ENCODE data around the gene NDUFS3.
A peak's percentile ranks its signal among the peaks of the same experiment; 100 is the strongest.

The NDUFS3 gene

GRCh38 chr11:47609675-47610074 lies 30.8 kb downstream of the NDUFS3 start:
- no peak for DNase-seq (ENCODE audit: low read depth)
- no peak overlapping the region for H3K4me3 ChIP-seq (ENCODE audit: low read depth, low read length)
- TF ChIP-seq MYC (IDR thresholded peaks at IDR 0.05; ENCODE audit: low read depth, low read length) (no peak), POLR2A (IDR thresholded peaks at IDR 0.05; ENCODE audit: extremely low read depth, insufficient read length) (no peak), CTCF (IDR thresholded peaks at IDR 0.05; ENCODE audit: low read depth, low read length) (no peak), MAX (IDR thresholded peaks at IDR 0.05; ENCODE audit: low read depth, low read length) (no peak)

DNA sequence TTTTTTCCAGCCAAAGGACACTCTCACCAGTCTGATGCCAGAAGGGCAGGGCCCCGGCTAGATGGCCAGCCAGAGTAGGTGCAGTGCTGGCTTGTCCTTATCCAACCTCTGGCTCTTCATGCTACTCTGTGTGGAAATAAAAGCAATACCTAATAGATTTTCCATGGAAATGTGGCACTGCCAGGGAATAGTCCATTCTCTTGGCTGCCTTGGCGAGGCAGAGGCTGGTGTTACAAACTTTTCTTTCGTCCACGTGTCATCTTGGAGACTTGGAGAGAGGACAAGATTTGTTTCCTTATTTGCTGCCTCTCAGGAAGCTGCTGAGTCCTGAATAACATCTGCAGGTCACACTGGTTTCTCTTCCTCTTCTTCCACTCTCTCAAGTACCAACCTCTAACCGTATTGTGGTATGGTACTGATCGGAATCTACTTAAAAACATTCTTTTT lies 32.5 kb downstream of the NDUFS3 start:
- TF ChIP-seq MYC (IDR thresholded peaks at IDR 0.05; ENCODE audit: low read depth, low read length) = no peak
- no peak overlapping the region for H3K4me3 ChIP-seq (ENCODE audit: low read depth, low read length)
- DNase-seq (ENCODE audit: low read depth) = peak; percentile 70

DNA sequence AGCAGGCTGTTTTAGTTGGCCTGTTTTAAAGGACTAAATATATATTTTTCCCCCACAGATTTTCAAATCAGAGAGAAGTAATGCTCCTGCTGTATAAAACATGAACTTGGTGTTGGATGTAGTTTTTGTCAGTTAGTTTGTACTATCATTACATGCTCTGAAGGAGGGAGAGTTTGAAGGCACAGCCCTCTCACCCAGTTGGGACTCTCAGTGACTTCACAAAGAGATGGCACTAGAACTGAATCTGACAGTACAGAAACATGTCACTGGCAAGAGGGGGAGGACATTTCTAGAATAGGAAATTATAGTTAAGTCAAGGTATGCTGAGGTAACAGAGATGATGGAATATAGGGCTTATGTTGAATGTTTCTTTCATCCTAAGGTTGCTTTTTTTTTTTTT lies 36.4 kb downstream of the NDUFS3 start:
- H3K4me3 ChIP-seq (ENCODE audit: low read depth, low read length) = no peak overlapping the region
- no peak for TF ChIP-seq POLR2A (IDR thresholded peaks at IDR 0.05; ENCODE audit: extremely low read depth, insufficient read length)
- no peak for TF ChIP-seq MAX (IDR thresholded peaks at IDR 0.05; ENCODE audit: low read depth, low read length)
- TF ChIP-seq MYC (IDR thresholded peaks at IDR 0.05; ENCODE audit: low read depth, low read length) = no peak
- TF ChIP-seq CTCF (IDR thresholded peaks at IDR 0.05; ENCODE audit: low read depth, low read length) = no peak
- DNase-seq (ENCODE audit: low read depth) = no peak

DNA sequence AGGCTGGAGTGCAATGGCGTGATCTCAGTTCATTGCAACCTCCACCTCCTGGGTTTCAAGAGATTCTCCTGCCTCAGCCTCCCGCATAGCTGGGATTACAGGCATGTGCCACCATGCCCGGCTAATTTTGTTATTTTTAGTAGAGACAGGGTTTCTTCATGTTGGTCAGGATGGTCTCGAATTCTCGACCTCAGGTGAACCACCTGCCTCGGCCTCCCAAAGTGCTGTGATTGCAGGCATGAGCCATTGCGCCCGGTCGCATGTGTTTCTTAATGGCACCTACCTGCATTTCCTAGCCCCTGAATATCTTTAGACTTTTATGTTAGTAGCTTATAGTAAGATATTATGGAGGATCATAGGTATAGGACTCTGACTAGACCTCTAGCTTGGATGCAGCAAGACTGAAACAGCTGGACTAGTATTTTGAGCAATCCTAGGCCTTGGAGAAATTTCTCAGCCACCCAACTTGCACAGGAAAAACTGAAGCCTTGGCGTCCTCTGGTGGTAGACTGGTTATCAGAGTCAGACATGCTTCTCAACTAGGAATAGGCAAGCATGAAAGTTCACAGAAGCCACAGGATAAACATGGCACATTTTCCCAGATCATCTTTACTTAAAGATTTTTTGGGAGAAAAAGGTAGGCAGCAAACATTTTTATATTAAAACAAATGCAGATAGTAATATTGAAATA lies 38.0 kb downstream of the NDUFS3 start:
- peak; percentile 80 for DNase-seq (ENCODE audit: low read depth)
- TF ChIP-seq POLR2A (IDR thresholded peaks at IDR 0.05; ENCODE audit: extremely low read depth, insufficient read length) (no peak), MYC (IDR thresholded peaks at IDR 0.05; ENCODE audit: low read depth, low read length) (peak; percentile 45; the same call in 1 of the 2 replicates), MAX (IDR thresholded peaks at IDR 0.05; ENCODE audit: low read depth, low read length) (no peak), CTCF (IDR thresholded peaks at IDR 0.05; ENCODE audit: low read depth, low read length) (peak; percentile 91)
- H3K4me3 ChIP-seq (ENCODE audit: low read depth, low read length) = no peak overlapping the region

- no peak overlapping the region for H3K4me3 ChIP-seq (ENCODE audit: low read depth, low read length)
- TF ChIP-seq CTCF (IDR thresholded peaks at IDR 0.05; ENCODE audit: low read depth, low read length) (no peak), POLR2A (IDR thresholded peaks at IDR 0.05; ENCODE audit: extremely low read depth, insufficient read length) (no peak), MAX (IDR thresholded peaks at IDR 0.05; ENCODE audit: low read depth, low read length) (no peak), MYC (IDR thresholded peaks at IDR 0.05; ENCODE audit: low read depth, low read length) (no peak)
- DNase-seq (ENCODE audit: low read depth) = no peak
Observed at GRCh38 chr11:47617417-47617809, 38.5 kb downstream of the NDUFS3 start.

GRCh38 chr11:47620836-47621378 lies 42.0 kb downstream of the NDUFS3 start:
- no peak overlapping the region for H3K4me3 ChIP-seq (ENCODE audit: low read depth, low read length)
- TF ChIP-seq MAX (IDR thresholded peaks at IDR 0.05; ENCODE audit: low read depth, low read length) = no peak
- TF ChIP-seq MYC (IDR thresholded peaks at IDR 0.05; ENCODE audit: low read depth, low read length) = no peak
- no peak for TF ChIP-seq POLR2A (IDR thresholded peaks at IDR 0.05; ENCODE audit: extremely low read depth, insufficient read length)
- TF ChIP-seq CTCF (IDR thresholded peaks at IDR 0.05; ENCODE audit: low read depth, low read length) = no peak
- DNase-seq (ENCODE audit: low read depth) = no peak
